NCI-H2107 treated with DMSO at 0.1 percent for 48 hours (cell line): ENCODE results near the gene HES2.
"Not testable (repeated sequence)": the region's sequence is repeated elsewhere in the genome, so short reads cannot be mapped to it uniquely, and the experiment has no call there.

Source experiments
- DNase-seq: peaks from one replicate; lab custom pipeline; 2025; ENCODE audit not compliant: unreplicated experiment; lab: John Stamatoyannopoulos, UW

HES2 gene

GRCh38 chr1:6437012-6437700, 17.4 kb upstream of the HES2 start:
- not testable (repeated sequence) for DNase-seq

- DNase-seq: not testable (repeated sequence)
These were observed 16.6 kb upstream of the HES2 start for GRCh38 chr1:6436277-6436676.

GRCh38 chr1:6435547-6435946, 15.8 kb upstream of the HES2 start:
- DNase-seq: no peak

GRCh38 chr1:6435129-6435528, 15.4 kb upstream of the HES2 start:
- no peak for DNase-seq

GRCh38 chr1:6434186-6434585, 14.5 kb upstream of the HES2 start:
- DNase-seq: no peak

GRCh38 chr1:6431645-6432579, 12.2 kb upstream of the HES2 start:
- DNase-seq: not testable (repeated sequence)

- DNase-seq: not testable (repeated sequence)
These were observed 10.1 kb upstream of the HES2 start for GRCh38 chr1:6429660-6430411.

GRCh38 chr1:6428453-6428852, 8.7 kb upstream of the HES2 start:
- not testable (repeated sequence) for DNase-seq

DNA sequence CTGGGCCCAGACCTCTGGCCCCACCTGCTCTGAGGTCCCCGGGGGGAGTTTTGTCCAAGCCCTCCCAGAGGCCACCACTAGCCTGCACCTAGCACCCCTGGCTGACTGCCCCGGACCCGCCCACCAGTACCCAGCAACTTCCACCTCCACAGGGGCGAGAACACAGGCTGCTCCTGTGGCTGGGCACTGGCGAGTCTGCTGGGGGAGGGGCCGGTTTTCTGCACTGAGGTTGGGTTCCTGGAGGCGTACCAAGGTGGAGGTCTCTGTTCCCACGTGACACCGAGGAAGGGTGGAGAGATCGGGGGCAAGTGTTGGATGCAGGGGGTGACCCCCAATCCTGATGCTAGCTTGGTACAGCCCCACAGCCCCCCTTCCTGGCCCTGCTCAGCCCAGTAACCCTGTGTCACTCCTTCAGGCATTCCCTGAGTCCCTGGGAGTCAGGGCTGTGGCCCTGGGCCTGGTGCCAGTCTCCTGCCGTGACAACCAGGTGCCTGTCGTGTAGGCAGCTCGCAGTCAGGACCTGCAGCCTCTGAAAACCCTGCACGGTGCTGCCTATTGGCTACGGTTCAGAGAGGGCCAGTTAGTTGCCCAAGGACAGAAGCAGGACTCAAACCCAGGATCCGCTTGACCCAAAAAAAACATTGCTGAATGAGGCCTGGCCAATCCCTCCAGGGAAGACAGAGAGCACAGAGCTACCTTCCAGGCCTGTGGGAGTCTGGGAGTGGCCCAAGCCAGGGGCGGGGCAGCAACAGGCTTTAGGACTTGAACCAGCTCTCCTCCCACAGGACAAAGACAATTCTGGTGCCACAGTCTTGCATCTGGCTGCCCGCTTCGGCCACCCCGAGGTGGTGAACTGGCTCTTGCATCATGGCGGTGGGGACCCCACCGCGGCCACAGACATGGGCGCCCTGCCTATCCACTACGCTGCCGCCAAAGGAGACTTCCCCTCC, 8.0 kb upstream of the HES2 start:
- no peak for DNase-seq

DNA sequence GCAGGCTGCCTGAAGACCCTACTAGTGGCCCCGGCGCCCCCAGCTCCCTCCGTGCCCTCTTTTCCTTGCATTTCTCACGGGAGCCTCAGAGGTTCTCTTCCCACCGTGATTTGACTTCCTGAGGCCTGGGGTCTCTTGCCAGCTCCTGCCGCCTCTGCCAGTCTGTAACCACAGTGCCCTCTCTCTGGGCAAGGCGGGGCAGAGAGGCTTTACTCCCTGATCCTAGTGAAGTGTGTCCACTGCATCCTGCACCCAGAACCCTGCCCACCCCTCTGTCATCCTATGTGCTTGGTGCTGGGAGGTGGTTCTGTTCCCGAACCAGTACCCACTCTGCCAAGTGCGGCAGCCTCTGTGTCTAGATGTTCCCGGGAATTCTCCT, 7.2 kb upstream of the HES2 start:
- DNase-seq: no peak

DNA sequence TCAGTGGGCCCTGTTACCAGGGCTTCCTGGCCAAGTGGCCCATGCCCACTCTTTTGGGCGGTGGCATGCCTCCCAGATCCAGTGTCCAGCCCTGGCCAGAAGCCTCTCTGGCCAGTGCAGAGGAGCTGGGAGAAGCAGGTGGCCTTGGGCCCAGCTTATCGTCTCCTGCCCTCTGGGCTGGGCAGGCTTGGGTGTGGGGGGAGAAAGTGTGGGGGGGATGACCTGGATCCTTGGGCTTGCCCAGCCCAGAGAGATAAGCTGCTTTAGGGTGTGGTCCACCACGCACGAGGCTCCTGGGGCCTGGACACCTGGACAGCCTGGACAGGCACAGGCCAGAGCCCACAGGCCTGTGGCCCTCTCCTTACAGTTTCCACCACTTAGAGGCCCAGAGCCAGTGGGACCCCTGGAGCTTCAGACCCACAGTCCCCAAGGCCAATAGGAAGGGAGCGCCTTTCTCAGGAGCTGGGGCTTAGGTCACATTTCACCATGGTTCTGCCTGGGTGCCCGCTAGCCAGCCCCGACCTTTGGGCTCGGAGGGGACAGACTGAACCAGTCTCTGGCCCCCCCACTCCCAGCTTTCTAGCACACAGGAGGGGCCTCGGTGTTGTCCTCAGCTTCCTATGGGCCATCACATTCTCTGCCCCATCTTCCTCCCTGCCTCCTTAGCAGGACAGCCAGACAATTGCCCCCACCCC, 6.7 kb upstream of the HES2 start:
- DNase-seq: no peak

DNA sequence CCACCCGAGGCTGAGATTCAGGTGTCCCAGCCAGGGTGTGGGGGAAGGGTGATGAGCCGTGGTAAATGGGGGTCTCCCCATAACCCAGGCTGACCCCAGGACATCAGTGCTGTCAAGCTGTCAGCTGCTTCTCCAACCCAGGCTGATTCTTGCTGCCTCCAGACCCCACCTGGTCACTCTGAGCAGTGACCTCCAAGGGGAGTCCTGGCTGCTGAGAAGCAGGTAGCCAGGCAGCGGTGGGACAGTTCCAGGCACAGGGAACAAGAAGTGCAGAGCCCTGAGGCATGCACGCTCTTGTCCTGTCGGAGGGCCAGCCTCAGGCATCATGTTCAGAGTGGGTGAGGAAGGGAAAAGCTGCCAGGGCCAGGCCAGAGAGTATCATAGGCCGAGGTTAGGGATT, 5.9 kb upstream of the HES2 start:
- DNase-seq: no peak

- no peak for DNase-seq
These were observed 5.2 kb upstream of the HES2 start, which contains the start of gene ESPN for GRCh38 chr1:6424619-6425593. ESPN (plus strand) TSS chr1:6424776; CDS start chr1:6424956, 180 bp downstream.

GRCh38 chr1:6424000-6424565, 4.4 kb upstream of the HES2 start:
- DNase-seq: no peak

- DNase-seq: peak; percentile 9
These were observed 3.7 kb upstream of the HES2 start for GRCh38 chr1:6423321-6423999.

GRCh38 chr1:6421266-6421665, 1.5 kb upstream of the HES2 start:
- no peak for DNase-seq

DNA sequence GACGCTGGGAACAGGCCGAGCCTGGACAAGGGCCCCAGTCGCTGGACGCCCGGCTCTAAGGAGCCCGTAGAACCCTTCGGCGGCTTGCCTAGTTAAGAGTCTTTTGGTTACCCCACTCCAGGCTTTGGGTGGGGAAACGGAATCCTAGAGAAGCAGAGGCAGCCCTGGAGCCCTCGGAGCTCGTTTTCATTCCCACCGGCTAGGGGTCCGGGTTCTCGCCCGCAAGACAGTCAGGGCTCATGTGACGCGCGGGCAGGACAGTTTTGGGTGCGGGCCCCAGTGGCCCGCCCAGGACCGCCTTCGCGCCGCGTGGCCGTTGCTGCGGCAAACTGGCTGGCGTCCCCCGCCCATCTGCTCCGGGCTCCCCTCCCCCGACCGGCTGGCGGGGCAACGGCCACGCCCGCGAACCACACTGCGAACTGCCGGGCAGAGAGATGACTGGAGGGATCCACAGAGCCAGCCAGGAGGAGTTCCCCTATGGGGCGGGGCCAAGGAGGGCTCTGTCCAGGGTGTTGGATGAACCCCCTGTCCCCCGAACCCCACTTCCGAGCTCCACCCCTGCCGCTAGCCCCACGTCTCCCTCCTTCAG, 829 bp upstream of the HES2 start:
- no peak for DNase-seq
